Measurements from ENCODE around the gene SRGAP2C.
"Not testable (repeated sequence)": the region's sequence is repeated elsewhere in the genome, so short reads cannot be mapped to it uniquely, and the experiment has no call there.

Gene SRGAP2C

GRCh38 chr1:121401375-121401955, 216.7 kb downstream of the SRGAP2C start:
- H3K4me3 ChIP-seq (ENCODE audit: insufficient read length, low read depth), result peak overlapping the region; percentile 50
- not testable (repeated sequence) for H3K27me3 ChIP-seq (ENCODE audit: insufficient read depth, insufficient read length); H3K9me3 ChIP-seq (ENCODE audit: insufficient read depth, low read length); H3K4me1 ChIP-seq (ENCODE audit: insufficient read depth, insufficient read length); DNase-seq (ENCODE audit: low read depth, low spot score); H3K9ac ChIP-seq (ENCODE audit: insufficient read length, low read depth); H3K36me3 ChIP-seq (ENCODE audit: insufficient read depth, insufficient read length, low read length)

DNA sequence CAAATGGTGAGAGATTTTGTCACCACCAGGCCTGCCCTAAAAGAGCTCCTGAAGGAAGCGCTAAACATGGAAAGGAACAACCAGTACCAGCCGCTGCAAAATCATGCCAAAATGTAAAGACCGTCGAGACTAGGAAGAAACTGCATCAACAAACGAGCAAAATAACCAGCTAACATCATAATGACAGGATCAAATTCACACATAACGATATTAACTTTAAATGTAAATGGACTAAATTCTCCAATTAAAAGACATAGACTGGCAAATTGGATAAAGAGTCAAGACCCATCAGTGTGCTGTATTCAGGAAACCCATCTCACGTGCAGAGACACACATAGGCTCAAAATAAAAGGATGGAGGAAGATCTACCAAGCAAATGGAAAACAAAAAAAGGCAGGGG, 218.5 kb downstream of the SRGAP2C start:
- not testable (repeated sequence) for H3K9me3 ChIP-seq (ENCODE audit: insufficient read depth, low read length); H3K4me1 ChIP-seq (ENCODE audit: insufficient read depth, insufficient read length); H3K36me3 ChIP-seq (ENCODE audit: insufficient read depth, insufficient read length, low read length); DNase-seq (ENCODE audit: low read depth, low spot score); H3K9ac ChIP-seq (ENCODE audit: insufficient read length, low read depth); H3K27me3 ChIP-seq (ENCODE audit: insufficient read depth, insufficient read length); H3K4me3 ChIP-seq (ENCODE audit: insufficient read length, low read depth)

DNA sequence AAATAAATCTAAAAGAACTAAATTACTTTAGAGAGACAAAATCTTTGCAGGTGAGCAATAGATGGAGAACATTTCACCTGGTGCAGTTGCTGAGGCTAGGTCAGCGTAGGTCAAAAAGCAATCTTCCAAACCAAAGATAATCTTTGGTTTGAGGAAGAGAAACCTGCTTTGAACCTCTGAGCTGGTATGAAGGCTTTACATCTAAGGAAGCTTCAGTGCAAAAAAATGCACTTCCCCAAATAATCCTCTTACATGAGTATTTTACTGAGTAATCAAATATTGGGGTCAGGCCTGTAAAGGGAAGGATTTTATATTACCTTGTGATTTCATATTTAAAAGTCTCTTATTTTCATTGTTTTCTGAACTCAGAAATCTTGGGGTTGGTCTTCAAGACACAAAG, 223.6 kb downstream of the SRGAP2C start:
- no peaks in the 10 kb centered on the region for H3K4me1 ChIP-seq (ENCODE audit: insufficient read depth, insufficient read length)
- no peak overlapping the region for H3K9ac ChIP-seq (ENCODE audit: insufficient read length, low read depth)
- no peak for DNase-seq (ENCODE audit: low read depth, low spot score)
- TF ChIP-seq SUZ12 (IDR thresholded peaks at IDR 0.05; ENCODE audit: extremely low read depth, insufficient read depth, insufficient read length), result no peak
- TF ChIP-seq ZNF274 (IDR thresholded peaks at IDR 0.05; ENCODE audit: low read depth, low read length), result no peak
- TF ChIP-seq YY1 (IDR thresholded peaks at IDR 0.05; ENCODE audit: insufficient read depth, insufficient read length), result no peak
- no peaks in the 10 kb centered on the region for H3K27me3 ChIP-seq (ENCODE audit: insufficient read depth, insufficient read length)
- H3K9me3 ChIP-seq (ENCODE audit: insufficient read depth, low read length), result no peaks in the 10 kb centered on the region
- no peak overlapping the region for H3K4me3 ChIP-seq (ENCODE audit: insufficient read length, low read depth)
- H3K36me3 ChIP-seq (ENCODE audit: insufficient read depth, insufficient read length, low read length), result no peaks in the 10 kb centered on the region

- Histone ChIP-seq H3K4me3 (ENCODE audit: insufficient read length, low read depth) (no peak overlapping the region), H3K27me3 (ENCODE audit: insufficient read depth, insufficient read length) (no peaks in the 10 kb centered on the region), H3K4me1 (ENCODE audit: insufficient read depth, insufficient read length) (no peaks in the 10 kb centered on the region), H3K9me3 (ENCODE audit: insufficient read depth, low read length) (no peaks in the 10 kb centered on the region), H3K36me3 (ENCODE audit: insufficient read depth, insufficient read length, low read length) (no peaks in the 10 kb centered on the region), H3K9ac (ENCODE audit: insufficient read length, low read depth) (no peak overlapping the region)
- DNase-seq (ENCODE audit: low read depth, low spot score), result no peak
- TF ChIP-seq YY1 (IDR thresholded peaks at IDR 0.05; ENCODE audit: insufficient read depth, insufficient read length) (no peak), ZNF274 (IDR thresholded peaks at IDR 0.05; ENCODE audit: low read depth, low read length) (no peak), SUZ12 (IDR thresholded peaks at IDR 0.05; ENCODE audit: extremely low read depth, insufficient read depth, insufficient read length) (no peak)
Observed at GRCh38 chr1:121413821-121414220, 229.0 kb downstream of the SRGAP2C start.

- Histone ChIP-seq H3K9ac (ENCODE audit: insufficient read length, low read depth) (no peak overlapping the region), H3K4me3 (ENCODE audit: insufficient read length, low read depth) (no peak overlapping the region), H3K9me3 (ENCODE audit: insufficient read depth, low read length) (no peaks in the 10 kb centered on the region), H3K36me3 (ENCODE audit: insufficient read depth, insufficient read length, low read length) (no peaks in the 10 kb centered on the region), H3K27me3 (ENCODE audit: insufficient read depth, insufficient read length) (no peaks in the 10 kb centered on the region), H3K4me1 (ENCODE audit: insufficient read depth, insufficient read length) (no peaks in the 10 kb centered on the region)
- TF ChIP-seq SUZ12 (IDR thresholded peaks at IDR 0.05; ENCODE audit: extremely low read depth, insufficient read depth, insufficient read length) (no peak), YY1 (IDR thresholded peaks at IDR 0.05; ENCODE audit: insufficient read depth, insufficient read length) (no peak), ZNF274 (IDR thresholded peaks at IDR 0.05; ENCODE audit: low read depth, low read length) (no peak)
- no peak for DNase-seq (ENCODE audit: low read depth, low spot score)
Observed at GRCh38 chr1:121414905-121415304, 230.1 kb downstream of the SRGAP2C start.

- H3K27me3 ChIP-seq (ENCODE audit: insufficient read depth, insufficient read length), result no peaks in the 10 kb centered on the region
- no peak overlapping the region for H3K9ac ChIP-seq (ENCODE audit: insufficient read length, low read depth)
- no peaks in the 10 kb centered on the region for H3K9me3 ChIP-seq (ENCODE audit: insufficient read depth, low read length)
- no peak for DNase-seq (ENCODE audit: low read depth, low spot score)
- TF ChIP-seq YY1 (IDR thresholded peaks at IDR 0.05; ENCODE audit: insufficient read depth, insufficient read length) (no peak), ZNF274 (IDR thresholded peaks at IDR 0.05; ENCODE audit: low read depth, low read length) (no peak), SUZ12 (IDR thresholded peaks at IDR 0.05; ENCODE audit: extremely low read depth, insufficient read depth, insufficient read length) (no peak)
- H3K4me1 ChIP-seq (ENCODE audit: insufficient read depth, insufficient read length), result no peaks in the 10 kb centered on the region
- H3K4me3 ChIP-seq (ENCODE audit: insufficient read length, low read depth), result no peak overlapping the region
- H3K36me3 ChIP-seq (ENCODE audit: insufficient read depth, insufficient read length, low read length), result no peaks in the 10 kb centered on the region
Observed at GRCh38 chr1:121417325-121417923, 232.6 kb downstream of the SRGAP2C start.

DNA sequence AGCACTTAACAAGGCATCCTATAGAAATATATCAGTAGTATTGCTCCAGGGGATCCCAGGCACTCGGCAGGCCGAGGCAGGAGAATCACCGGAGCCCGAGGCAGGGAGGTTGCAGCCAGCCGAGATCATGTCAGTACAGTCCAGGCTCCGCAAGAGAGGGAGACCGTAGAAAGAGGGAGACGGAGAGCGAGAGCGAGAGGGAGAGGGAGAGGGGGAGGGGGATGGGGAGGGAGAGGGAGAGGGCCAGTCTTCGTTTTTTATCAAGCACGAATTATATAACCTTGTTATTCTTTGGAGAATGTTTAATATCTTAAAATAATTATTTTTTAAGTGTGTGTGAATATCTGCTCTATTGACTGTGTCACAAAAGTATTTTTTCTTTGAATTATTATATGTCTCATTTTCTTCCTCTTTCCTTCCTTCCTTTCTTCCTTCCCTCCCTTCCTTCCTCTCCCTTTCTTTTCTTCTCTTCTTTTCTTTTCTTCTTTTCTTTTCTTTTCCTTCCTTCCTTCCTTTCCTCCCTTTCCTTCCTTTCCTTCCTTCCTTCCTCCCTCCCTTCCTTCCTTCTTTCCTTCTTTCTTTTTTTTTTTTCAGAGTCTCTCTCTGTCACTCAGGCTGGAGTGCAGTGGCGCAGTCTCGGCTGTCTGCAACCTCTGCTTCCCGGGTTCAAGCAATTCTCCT, 233.7 kb downstream of the SRGAP2C start:
- H3K9ac ChIP-seq (ENCODE audit: insufficient read length, low read depth), result no peak overlapping the region
- no peak for DNase-seq (ENCODE audit: low read depth, low spot score)
- H3K4me3 ChIP-seq (ENCODE audit: insufficient read length, low read depth), result no peak overlapping the region
- H3K4me1 ChIP-seq (ENCODE audit: insufficient read depth, insufficient read length), result no peaks in the 10 kb centered on the region
- no peaks in the 10 kb centered on the region for H3K9me3 ChIP-seq (ENCODE audit: insufficient read depth, low read length)
- H3K27me3 ChIP-seq (ENCODE audit: insufficient read depth, insufficient read length), result no peaks in the 10 kb centered on the region
- no peaks in the 10 kb centered on the region for H3K36me3 ChIP-seq (ENCODE audit: insufficient read depth, insufficient read length, low read length)
- TF ChIP-seq SUZ12 (IDR thresholded peaks at IDR 0.05; ENCODE audit: extremely low read depth, insufficient read depth, insufficient read length) (no peak), ZNF274 (IDR thresholded peaks at IDR 0.05; ENCODE audit: low read depth, low read length) (no peak), YY1 (IDR thresholded peaks at IDR 0.05; ENCODE audit: insufficient read depth, insufficient read length) (no peak)

DNA sequence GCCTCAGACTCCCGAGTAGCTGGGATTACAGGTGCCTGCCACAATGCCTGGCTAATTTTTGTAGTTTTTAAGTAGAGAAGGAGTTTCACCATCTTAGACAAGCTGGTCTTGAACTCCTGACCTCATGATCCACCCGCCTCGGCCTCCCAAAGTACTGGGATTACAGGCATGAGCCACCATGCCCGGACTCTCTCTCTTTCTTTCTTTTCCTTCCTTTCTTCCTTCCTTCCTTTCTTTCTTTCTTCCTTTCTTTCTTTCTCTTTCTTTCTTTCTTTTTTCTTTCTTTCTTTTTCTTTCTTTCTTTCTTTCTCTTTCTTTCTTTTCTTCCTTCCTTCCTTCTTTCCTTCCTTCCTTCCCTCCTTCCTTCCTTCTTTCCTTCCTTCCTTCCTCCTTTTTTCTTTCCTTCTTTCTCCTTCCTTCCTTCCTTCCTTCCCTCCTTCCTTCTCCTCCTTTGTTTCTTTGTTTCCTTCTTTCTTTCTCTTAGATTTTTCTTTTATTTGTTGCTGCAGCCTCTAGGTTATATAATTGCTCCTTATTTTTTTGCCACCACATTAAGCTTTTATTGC, 234.4 kb downstream of the SRGAP2C start:
- H3K27me3 ChIP-seq (ENCODE audit: insufficient read depth, insufficient read length); H3K4me3 ChIP-seq (ENCODE audit: insufficient read length, low read depth); H3K36me3 ChIP-seq (ENCODE audit: insufficient read depth, insufficient read length, low read length); H3K4me1 ChIP-seq (ENCODE audit: insufficient read depth, insufficient read length); H3K9me3 ChIP-seq (ENCODE audit: insufficient read depth, low read length); DNase-seq (ENCODE audit: low read depth, low spot score); H3K9ac ChIP-seq (ENCODE audit: insufficient read length, low read depth): not testable (repeated sequence)

DNA sequence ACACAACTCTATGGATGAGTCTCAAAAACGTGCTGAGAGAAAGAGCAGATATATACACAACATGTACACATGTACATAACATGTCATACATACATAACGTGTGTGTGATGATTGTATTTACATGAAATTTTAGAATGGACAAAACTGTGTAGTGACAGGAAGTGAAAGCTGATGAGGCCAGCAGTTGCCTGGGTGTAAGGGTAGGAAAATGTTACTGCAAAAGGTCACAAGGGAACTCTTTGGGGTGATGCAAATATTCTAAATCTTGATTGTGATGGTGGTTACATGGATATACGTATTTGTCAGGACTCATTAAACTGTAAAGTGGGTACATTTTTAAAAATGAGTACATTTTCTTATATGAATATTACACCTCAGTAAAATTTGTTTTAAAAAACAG, 236.7 kb downstream of the SRGAP2C start:
- not testable (repeated sequence) for H3K36me3 ChIP-seq (ENCODE audit: insufficient read depth, insufficient read length, low read length); H3K4me3 ChIP-seq (ENCODE audit: insufficient read length, low read depth); H3K27me3 ChIP-seq (ENCODE audit: insufficient read depth, insufficient read length)

GRCh38 chr1:121423956-121424355, 239.2 kb downstream of the SRGAP2C start:
- not testable (repeated sequence) for H3K4me3 ChIP-seq (ENCODE audit: insufficient read length, low read depth); H3K27me3 ChIP-seq (ENCODE audit: insufficient read depth, insufficient read length); H3K36me3 ChIP-seq (ENCODE audit: insufficient read depth, insufficient read length, low read length); H3K9ac ChIP-seq (ENCODE audit: insufficient read length, low read depth); H3K9me3 ChIP-seq (ENCODE audit: insufficient read depth, low read length); DNase-seq (ENCODE audit: low read depth, low spot score); H3K4me1 ChIP-seq (ENCODE audit: insufficient read depth, insufficient read length)

More for the DNA sequence above, 236.7 kb downstream of the SRGAP2C start:
- H3K9me3 ChIP-seq (ENCODE audit: insufficient read depth, low read length); H3K4me1 ChIP-seq (ENCODE audit: insufficient read depth, insufficient read length); H3K9ac ChIP-seq (ENCODE audit: insufficient read length, low read depth); DNase-seq (ENCODE audit: low read depth, low spot score): not testable (repeated sequence)

Measured in NT2/D1 (cell line).